HEK293T (cell line): ENCODE results near the gene TNIP3.

Experiments
- CTCF ChIA-PET: fragments of 350-600 bp; formaldehyde crosslinking; extraction: SDS; loops from one replicate; lab custom pipeline; 2021; ENCODE audit warnings: antibody characterized with exemption, inconsistent platforms; lab: Yijun Ruan, JAX
- POLR2A ChIA-PET: fragments of 350-600 bp; formaldehyde crosslinking; extraction: SDS; loops from one replicate; lab custom pipeline; 2020; ENCODE audit warnings: antibody characterized with exemption, inconsistent platforms; lab: Yijun Ruan, JAX
- DNase-seq: peaks from one replicate; pipeline ENCODE4 v3.0.0; 2012; ENCODE audit warnings: mixed read lengths; ENCODE audit errors: extremely low spot score
- ARNT ChIP-seq: fragments of 450-650 bp; IDR thresholded peaks from 2 replicates; pipeline ENCODE4 v1.6.1; 2017; ENCODE audit warnings: mild to moderate bottlenecking
- BHLHE40 ChIP-seq: fragments of 450-650 bp; IDR thresholded peaks from 2 replicates; pipeline ENCODE4 v1.6.1; 2016; ENCODE audit warnings: mild to moderate bottlenecking, moderate library complexity, borderline replicate concordance
- CTBP1 ChIP-seq: fragments of 450-650 bp; IDR thresholded peaks from 2 replicates; pipeline ENCODE4 v1.6.1; 2016; ENCODE audit warnings: borderline replicate concordance
- ELF4 ChIP-seq: fragments of 450-650 bp; IDR thresholded peaks from 2 replicates; pipeline ENCODE4 v1.6.1; 2017; ENCODE audit warnings: antibody characterized with exemption
- FOXA1 ChIP-seq: fragments of 450-650 bp; IDR thresholded peaks from 2 replicates; pipeline ENCODE4 v1.6.1; 2016; ENCODE audit warnings: mild to moderate bottlenecking
- FOXK2 ChIP-seq: fragments of 450-650 bp; IDR thresholded peaks from 2 replicates; pipeline ENCODE4 v1.6.1; 2016; ENCODE audit warnings: mild to moderate bottlenecking
- FOXM1 ChIP-seq: fragments of 450-650 bp; IDR thresholded peaks from 2 replicates; pipeline ENCODE4 v1.6.1; 2017; ENCODE audit warnings: mild to moderate bottlenecking, borderline replicate concordance
- HDGF ChIP-seq: fragments of 450-650 bp; IDR thresholded peaks from 2 replicates; pipeline ENCODE4 v1.6.1; 2017; ENCODE audit warnings: antibody characterized with exemption, borderline replicate concordance
- L3MBTL2 ChIP-seq: fragments of 450-650 bp; conservative IDR thresholded peaks from 2 replicates; pipeline ENCODE4 v1.6.1; 2016; ENCODE audit warnings: mild to moderate bottlenecking
- LEF1 ChIP-seq: fragments of 450-650 bp; IDR thresholded peaks from 2 replicates; pipeline ENCODE4 v1.6.1; 2017; ENCODE audit warnings: mild to moderate bottlenecking, borderline replicate concordance
- NFRKB ChIP-seq: fragments of 450-650 bp; IDR thresholded peaks from 2 replicates; pipeline ENCODE4 v1.6.1; 2016; ENCODE audit warnings: mild to moderate bottlenecking, moderate library complexity
- PKNOX1 ChIP-seq: fragments of 450-650 bp; IDR thresholded peaks from 2 replicates; pipeline ENCODE4 v1.6.1; 2016
- SP1 ChIP-seq: fragments of 450-650 bp; IDR thresholded peaks from 2 replicates; pipeline ENCODE4 v1.6.1; 2017
- SUZ12 ChIP-seq: fragments of 450-650 bp; IDR thresholded peaks from 2 replicates; pipeline ENCODE4 v1.6.1; 2016; ENCODE audit warnings: mild to moderate bottlenecking
- TARDBP ChIP-seq: fragments of 450-650 bp; IDR thresholded peaks from 2 replicates; pipeline ENCODE4 v1.6.1; 2016
- ZNF384 ChIP-seq: fragments of 450-650 bp; IDR thresholded peaks from 2 replicates; pipeline ENCODE4 v1.6.1; 2016

Gene TNIP3

GRCh38 chr4:121126449-121127006 is 37.6 kb downstream of the TNIP3 start:
- CTCF ChIA-PET, result no interaction called here
- no peak for DNase-seq
- TF ChIP-seq ZNF384 (no peak), FOXM1 (no peak), FOXA1 (no peak), TARDBP (no peak), PKNOX1 (no peak), ARNT (no peak), SP1 (no peak)
- POLR2A ChIA-PET, result interaction anchor here (1.0 kb wide), 1 partner anchor 17 kb away, joined by 3 read pairs; no protein-coding TSS in a partner anchor

- POLR2A ChIA-PET, result no interaction called here
- CTCF ChIA-PET, result no interaction called here
- TF ChIP-seq FOXA1, result no peak
- no peak for TF ChIP-seq BHLHE40
- no peak for TF ChIP-seq ARNT
- TF ChIP-seq CTBP1, result no peak
- no peak for TF ChIP-seq ELF4
- no peak for DNase-seq
These were observed 38.6 kb downstream of the TNIP3 start for GRCh38 chr4:121125498-121125885.

- ChIA-PET POLR2A (no interaction called here), CTCF (interaction anchor here (1.0 kb wide), 1 partner anchor 12 kb away, joined by 3 read pairs; no protein-coding TSS in a partner anchor)
- TF ChIP-seq NFRKB (no peak), BHLHE40 (no peak), SP1 (no peak), ZNF384 (no peak), L3MBTL2 (no peak), ELF4 (no peak), FOXM1 (no peak), CTBP1 (no peak), LEF1 (no peak), PKNOX1 (no peak), ARNT (no peak), TARDBP (no peak), HDGF (no peak), FOXA1 (no peak), SUZ12 (no peak), FOXK2 (no peak)
- no peak for DNase-seq
These were observed 41.5 kb downstream of the TNIP3 start for GRCh38 chr4:121122661-121123060.

- TF ChIP-seq ELF4, result no peak
- TF ChIP-seq FOXA1, result no peak
- no peak for TF ChIP-seq TARDBP
- no peak for TF ChIP-seq BHLHE40
- TF ChIP-seq ARNT, result no peak
- no peak for TF ChIP-seq SP1
- no peak for TF ChIP-seq FOXK2
- TF ChIP-seq FOXM1, result no peak
- no peak for TF ChIP-seq L3MBTL2
- TF ChIP-seq HDGF, result no peak
- DNase-seq, result no peak
- POLR2A ChIA-PET, result no interaction called here
- CTCF ChIA-PET, result no interaction called here
These were observed 44.4 kb downstream of the TNIP3 start for GRCh38 chr4:121119715-121120114.

GRCh38 chr4:121118344-121118743 is 45.8 kb downstream of the TNIP3 start:
- ChIA-PET CTCF (no interaction called here), POLR2A (no interaction called here)
- TF ChIP-seq FOXA1 (no peak), FOXK2 (no peak)

GRCh38 chr4:121114756-121115155 is 49.4 kb downstream of the TNIP3 start:
- no peak for DNase-seq
- ChIA-PET POLR2A (no interaction called here), CTCF (no interaction called here)
- TF ChIP-seq ZNF384 (no peak), LEF1 (no peak), L3MBTL2 (no peak), FOXA1 (no peak), FOXM1 (no peak), ELF4 (no peak), SUZ12 (no peak), HDGF (no peak), NFRKB (no peak), TARDBP (no peak), CTBP1 (no peak), BHLHE40 (no peak), SP1 (no peak)

More at GRCh38 chr4:121118344-121118743, 45.8 kb downstream of the TNIP3 start:
- DNase-seq, result no peak

GRCh38 chr4:121112530-121112929 is 51.6 kb downstream of the TNIP3 start:
- no peak for DNase-seq
- CTCF ChIA-PET, result no interaction called here

More at GRCh38 chr4:121112530-121112929, 51.6 kb downstream of the TNIP3 start:
- POLR2A ChIA-PET, result no interaction called here
- TF ChIP-seq LEF1 (no peak), FOXA1 (no peak), L3MBTL2 (no peak), FOXK2 (no peak), HDGF (no peak), SP1 (no peak), PKNOX1 (no peak), ARNT (no peak), TARDBP (no peak), ELF4 (no peak), CTBP1 (no peak), FOXM1 (no peak), NFRKB (no peak), BHLHE40 (no peak), SUZ12 (no peak), ZNF384 (no peak)
